Measurements from ENCODE around the gene FGF14. TPM values are rescaled to one million over a fixed set of nuclear protein-coding genes. Genes with fewer than 3 reads are reported as not detected.

The FGF14 gene
- total RNA-seq, 1 donor from 2014 or later, result 0.06 TPM

- H3K4me3 ChIP-seq (ENCODE audit: low read depth, low read length), result no peak overlapping the region
- no peak for DNase-seq (ENCODE audit: low read depth)
- no peak for TF ChIP-seq CTCF (conservative IDR thresholded peaks at IDR 0.05; ENCODE audit: low read depth, low read length)
Measured at GRCh38 chr13:102302534-102302933, 99.3 kb downstream of the FGF14 start.

- no peak for DNase-seq (ENCODE audit: low read depth)
- H3K4me3 ChIP-seq (ENCODE audit: low read depth, low read length), result no peak overlapping the region
- TF ChIP-seq CTCF (conservative IDR thresholded peaks at IDR 0.05; ENCODE audit: low read depth, low read length), result no peak
Measured at GRCh38 chr13:102300379-102300778, 101.5 kb downstream of the FGF14 start.

DNA sequence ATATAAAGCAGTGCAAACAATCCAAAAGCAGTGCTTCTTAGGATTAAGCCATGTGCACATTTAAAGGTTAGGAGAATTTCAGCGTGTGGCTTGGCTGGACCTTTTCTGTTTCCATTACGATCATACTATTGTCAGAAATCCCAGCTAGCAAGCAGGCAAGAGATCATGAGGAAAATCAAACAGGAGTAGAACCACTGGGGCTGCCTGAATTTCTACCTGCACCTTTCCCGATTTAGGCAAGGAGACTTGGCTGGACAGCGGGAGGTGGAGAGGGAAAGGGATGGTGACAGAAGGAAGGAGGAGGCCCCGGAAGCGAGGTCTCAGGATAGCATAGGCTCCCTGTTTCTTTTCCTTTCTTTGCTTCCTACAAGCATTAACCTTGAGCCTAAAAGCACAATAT, 102.5 kb downstream of the FGF14 start:
- no peak for TF ChIP-seq CTCF (conservative IDR thresholded peaks at IDR 0.05; ENCODE audit: low read depth, low read length)
- no peak for DNase-seq (ENCODE audit: low read depth)
- no peak overlapping the region for H3K4me3 ChIP-seq (ENCODE audit: low read depth, low read length)

DNA sequence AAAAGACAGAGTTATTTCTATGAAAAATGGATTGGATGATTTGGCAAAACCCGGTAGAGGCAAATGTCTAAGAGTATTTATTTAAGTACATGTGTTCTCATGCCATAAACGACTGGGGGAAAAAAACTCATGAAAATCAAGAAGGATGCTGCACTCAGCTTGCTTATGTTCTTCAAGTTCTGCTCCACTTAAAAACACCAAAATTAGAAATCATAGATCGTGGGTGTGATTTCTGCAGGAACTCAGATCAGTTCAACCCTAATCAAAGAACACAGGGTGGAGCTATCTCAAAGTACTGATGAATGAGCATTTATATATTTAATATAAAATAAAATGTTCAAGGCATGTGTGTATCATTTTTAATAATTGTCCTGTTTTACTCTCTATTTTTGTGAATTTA, 103.8 kb downstream of the FGF14 start:
- H3K4me3 ChIP-seq (ENCODE audit: low read depth, low read length), result no peak overlapping the region
- DNase-seq (ENCODE audit: low read depth), result no peak
- no peak for TF ChIP-seq CTCF (conservative IDR thresholded peaks at IDR 0.05; ENCODE audit: low read depth, low read length)

- H3K4me3 ChIP-seq (ENCODE audit: low read depth, low read length), result no peak overlapping the region
- no peak for TF ChIP-seq CTCF (conservative IDR thresholded peaks at IDR 0.05; ENCODE audit: low read depth, low read length)
- peak; percentile 3 for DNase-seq (ENCODE audit: low read depth)
Measured at GRCh38 chr13:102295316-102296048, 106.4 kb downstream of the FGF14 start.

DNA sequence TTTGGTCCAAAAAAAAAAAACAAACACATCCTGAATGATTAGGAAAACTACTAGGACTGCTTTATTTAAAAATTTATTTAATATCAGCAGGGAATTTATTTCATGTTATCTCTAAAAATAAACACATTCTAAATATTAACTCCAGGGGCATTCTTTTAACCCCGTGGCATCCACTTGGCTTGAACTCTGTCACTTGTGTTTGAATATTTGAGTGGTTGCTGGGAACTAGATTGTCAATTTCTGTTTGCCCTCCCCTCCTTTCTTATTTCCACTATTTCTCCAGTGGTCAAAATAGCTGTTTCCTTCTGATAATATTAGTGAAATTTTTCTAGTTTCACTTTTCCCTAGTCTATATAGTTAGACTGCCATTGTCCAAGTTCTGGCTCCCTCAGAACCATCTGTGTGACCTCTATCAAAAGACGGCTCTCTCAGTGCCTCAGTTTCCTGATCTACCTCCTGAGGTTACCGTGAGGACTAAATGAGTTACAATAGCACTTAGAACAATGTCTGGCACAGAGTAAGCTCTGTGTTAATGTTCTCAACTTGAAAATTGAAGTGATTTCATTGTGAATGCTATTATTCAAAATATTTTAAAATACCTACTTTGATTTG, 107.3 kb downstream of the FGF14 start:
- no peak for DNase-seq (ENCODE audit: low read depth)
- H3K4me3 ChIP-seq (ENCODE audit: low read depth, low read length), result no peak overlapping the region
- no peak for TF ChIP-seq CTCF (conservative IDR thresholded peaks at IDR 0.05; ENCODE audit: low read depth, low read length)

GRCh38 chr13:102293723-102294122, 108.1 kb downstream of the FGF14 start:
- no peak for TF ChIP-seq CTCF (conservative IDR thresholded peaks at IDR 0.05; ENCODE audit: low read depth, low read length)
- no peak overlapping the region for H3K4me3 ChIP-seq (ENCODE audit: low read depth, low read length)
- DNase-seq (ENCODE audit: low read depth), result no peak
